HepG2 (cell line): ENCODE data around the gene ERC1. TPM values are rescaled to one million over a fixed set of nuclear protein-coding genes. Genes with fewer than 3 reads are reported as not detected.

ENCODE experiments used
- ATAC-seq: fragments of 200-7000 bp; cut with Tn5 transposase; 3 replicates; pipeline ENCODE4 v1.9.1; 2020; ENCODE audit warnings: mild to moderate bottlenecking, moderate library complexity
- BruUV-seq: library from RNA; stranded (reverse); fragments of 400-500 nt; replicated peaks from 2 replicates; lab custom pipeline; 2021; lab: Mats Ljungman, UMichigan
- CTCF ChIA-PET: fragments of 300-600 bp; formaldehyde crosslinking; extraction: SDS; loops from one replicate; lab custom pipeline; 2021; ENCODE audit warnings: low total read pairs, inconsistent platforms, low intra/inter-chr PET ratio; lab: Yijun Ruan, JAX
- POLR2A ChIA-PET: fragments of 350-600 bp; sonication (Branson Sonifier 250); formaldehyde crosslinking; loops from one replicate; lab custom pipeline; 2020; ENCODE audit warnings: antibody characterized with exemption, inconsistent platforms; lab: Yijun Ruan, JAX
- DNase-seq: peaks from one replicate; pipeline ENCODE4 v3.0.0-alpha.2; 2015; ENCODE audit warnings: low spot score
- FAIRE-seq: peaks from 3 replicates; lab custom pipeline; 2011; peaks lifted over from hg19 to GRCh38; lab: Jason Lieb, UNC
- H2AFZ ChIP-seq: one replicate; pipeline ENCODE4 v1.6.1; 2011; ENCODE audit warnings: low read length, inconsistent platforms
- H3K27ac ChIP-seq: fragments of 300-600 bp; 3 replicates; pipeline ENCODE4 v1.8.0; 2011; ENCODE audit warnings: mixed run types, mild to moderate bottlenecking, mixed read lengths, low read length, inconsistent platforms; ENCODE audit not compliant: insufficient read depth; ENCODE audit errors: extremely low read length
- H3K27me3 ChIP-seq, 2 experiments: fragments of 200-600 bp in 1 of 2; 2 replicates in 1 of 2; 3 replicates in 1 of 2; pipeline versions ENCODE4 v1.6.0 to v1.8.0; 2011; ENCODE audit warnings: low read length in 2 of 2, mild to moderate bottlenecking in 2 of 2, moderate library complexity in 2 of 2, inconsistent platforms in 1 of 2; ENCODE audit not compliant: insufficient read depth in 2 of 2, control insufficient read depth in 1 of 2
- H3K36me3 ChIP-seq, 2 experiments: fragments of 200-600 bp in 1 of 2; replicated peaks in 1 of 2; 2 replicates in 1 of 2; 3 replicates in 1 of 2; pipeline versions ENCODE4 v1.5.1 to v1.8.0; 2011; ENCODE audit warnings: low read length in 2 of 2, inconsistent platforms in 1 of 2; ENCODE audit not compliant: insufficient read depth in 2 of 2, control insufficient read depth in 1 of 2
- H3K4me1 ChIP-seq: 2 replicates; pipeline ENCODE4 v1.5.1; 2012; ENCODE audit warnings: low read length, inconsistent platforms; ENCODE audit not compliant: insufficient read depth
- H3K4me2 ChIP-seq: 2 replicates; pipeline ENCODE4 v1.6.0; 2011; ENCODE audit warnings: low read depth, low read length, inconsistent platforms
- H3K4me3 ChIP-seq, 3 experiments: fragments of 200-600 bp in 1 of 3; sonication (generic), shearing (Covaris generic) in 1 of 3; replicated peaks in 1 of 3; 2 replicates each; pipeline ENCODE4 v1.5.1; 2011 to 2016; ENCODE audit warnings: low read length in 3 of 3, inconsistent platforms in 2 of 3, low read depth in 2 of 3, mild to moderate bottlenecking in 2 of 3, control low read depth in 1 of 3, mixed read lengths in 1 of 3; ENCODE audit not compliant: insufficient read depth in 1 of 3
- H3K79me2 ChIP-seq: one replicate; pipeline ENCODE4 v1.6.1; 2011; ENCODE audit warnings: low read length, inconsistent platforms; ENCODE audit not compliant: insufficient read depth
- H3K9ac ChIP-seq: 2 replicates; pipeline ENCODE4 v1.6.0; 2011; ENCODE audit warnings: mild to moderate bottlenecking, low read depth, low read length, inconsistent platforms; ENCODE audit not compliant: insufficient read depth
- H3K9me3 ChIP-seq: 2 replicates; pipeline ENCODE4 v1.5.1; 2012; ENCODE audit warnings: mild to moderate bottlenecking, low read length
- H4K20me1 ChIP-seq: 2 replicates; pipeline ENCODE4 v1.6.0; 2011; ENCODE audit warnings: inconsistent platforms, mild to moderate bottlenecking, low read length, moderate library complexity; ENCODE audit not compliant: insufficient read depth
- ESRRA ChIP-seq: sonication (generic); formaldehyde crosslinking; IDR thresholded peaks from 2 replicates; pipeline ENCODE4 v1.5.1; 2020; ENCODE audit warnings: mild to moderate bottlenecking, low read depth, missing genetic modification reagents
- ETV6 ChIP-seq: sonication (generic); formaldehyde crosslinking; conservative IDR thresholded peaks from 2 replicates; pipeline ENCODE4 v1.4.0; 2020; ENCODE audit warnings: missing genetic modification reagents
- HMG20B ChIP-seq: conservative IDR thresholded peaks from 2 replicates; pipeline ENCODE4 v1.6.1; 2016; ENCODE audit warnings: missing genetic modification reagents, missing compliant biosample characterization
- JUND ChIP-seq: sonication (generic); formaldehyde crosslinking; IDR thresholded peaks from 2 replicates; pipeline ENCODE4 v1.8.0; 2022; ENCODE audit warnings: mild to moderate bottlenecking, missing genetic modification reagents
- NCOA5 ChIP-seq: sonication (generic); formaldehyde crosslinking; IDR thresholded peaks from 2 replicates; pipeline ENCODE4 v1.4.0; 2020; ENCODE audit warnings: missing genetic modification reagents
- POGZ ChIP-seq: sonication (generic); formaldehyde crosslinking; IDR thresholded peaks from 2 replicates; pipeline ENCODE4 v1.4.0; 2020; ENCODE audit warnings: mild to moderate bottlenecking, missing genetic modification reagents
- PRMT3 ChIP-seq: sonication (generic); formaldehyde crosslinking; IDR thresholded peaks from 2 replicates; pipeline ENCODE4 v1.8.1; 2022; ENCODE audit warnings: low read depth, mild to moderate bottlenecking, moderate library complexity, missing genetic modification reagents, borderline replicate concordance
- PTBP1 ChIP-seq: fragments of 200-400 bp; formaldehyde crosslinking; IDR thresholded peaks from 2 replicates; pipeline ENCODE4 v1.6.1; 2018; ENCODE audit warnings: low read length, low read depth; ENCODE audit not compliant: poor library complexity, severe bottlenecking
- ZNF446 ChIP-seq: sonication (generic); formaldehyde crosslinking; IDR thresholded peaks from 2 replicates; pipeline ENCODE4 v1.5.0; 2020; ENCODE audit warnings: mild to moderate bottlenecking, missing genetic modification reagents
- WGBS: methylation state at CpG from one replicate; pipeline ENCODE4 v1.1.6; 2017; ENCODE audit warnings: low lambda C conversion rate; 5-methylcytosine and 5-hydroxymethylcytosine counted together
- in situ Hi-C: cut with HindIII; loops from 2 replicates; pipeline ENCODE4 v1.10.0; 2017; ENCODE audit warnings: low pct_unique_long_range_greater_than_20kb; ENCODE audit not compliant: extremely low pct_ligation_motif_present
- intact Hi-C: fragments of 100-400 bp; cut with micrococcal nuclease; formaldehyde crosslinking; loops from one replicate; pipeline ENCODE4 v1.10.0; 2022; ENCODE audit not compliant: unreplicated experiment
- polyA plus RNA-seq, 8 experiments: library from polyadenylated mRNA; depleted of rRNA in 3 of 8; stranded (reverse) in 7 of 8; unstranded in 1 of 8; fragments of >200 nt; fragmentation: Illumina TruSeq in 4 of 8; extraction: Trizol in 4 of 8; gene quantifications; 2 replicates each; pipeline versions ENCODE4 v1.2.1 to v1.2.3, GENCODE V29; 2011 to 2016; ENCODE audit warnings: low read depth in 4 of 8, missing spikeins in 1 of 8, mixed read lengths in 1 of 8; ENCODE audit not compliant: insufficient read depth in 1 of 8
- total RNA-seq, 5 experiments: library from RNA; depleted of rRNA; stranded (reverse); fragments of >200 nt; fragmentation: Illumina TruSeq; extraction: Trizol; gene quantifications; 2 replicates each; pipeline ENCODE4 v1.2.3, GENCODE V29; 2016; ENCODE audit warnings: low read depth in 1 of 5
- TF ChIP-seq, protein P1 (sequence below): IDR thresholded peaks from 2 replicates; pipeline ENCODE4 v1.6.1; 2016
- TF ChIP-seq, protein P2 (sequence below): IDR thresholded peaks from 2 replicates; pipeline ENCODE4 v1.6.1; 2016; ENCODE audit warnings: low read depth, missing genetic modification reagents, missing compliant biosample characterization
- TF ChIP-seq, protein P3 (sequence below): sonication (generic); formaldehyde crosslinking; IDR thresholded peaks from 2 replicates; pipeline ENCODE4 v1.9.0; 2022; ENCODE audit warnings: missing genetic modification reagents, mild to moderate bottlenecking, borderline replicate concordance
- TF ChIP-seq, protein P4 (sequence below): sonication (generic); formaldehyde crosslinking; IDR thresholded peaks from 2 replicates; pipeline ENCODE4 v1.4.0; 2020; ENCODE audit warnings: missing genetic modification reagents, borderline replicate concordance

The ERC1 gene
- total and polyA plus RNA-seq, 2 of the 13 experiments (the other 11 are each of a cell fraction or from before 2014, with no cell fraction given) = 6.1 to 12.4 TPM

- no TSS peak for BruUV-seq
- no peaks in the 10 kb centered on the region for H3K9me3 ChIP-seq
- H3K4me2 ChIP-seq = no peak overlapping the region
- no peaks in the 10 kb centered on the region for H4K20me1 ChIP-seq
- ATAC-seq (no peak), FAIRE-seq (no peak), DNase-seq (no peak)
- 95% methylated on average over 8 of the region's 8 CpGs for WGBS
- intact Hi-C loops (no loop called here), in situ Hi-C loops (no loop called here)
- ChIA-PET POLR2A (no interaction called here), CTCF (no interaction called here)
- H3K79me2 ChIP-seq = no peaks in the 10 kb centered on the region
- H3K27ac ChIP-seq = no peak overlapping the region
- H2AFZ ChIP-seq = no peak overlapping the region
- no peaks in the 10 kb centered on the region for H3K27me3 ChIP-seq
- H3K36me3 ChIP-seq = no peaks in the 10 kb centered on the region; a peak in 1 of 5 replicates
- H3K9ac ChIP-seq = no peak overlapping the region
- peaks cover 7% of the 10 kb centered on the region; the same call in 1 of the 2 replicates for H3K4me1 ChIP-seq
- no peak overlapping the region for H3K4me3 ChIP-seq
- TF ChIP-seq NCOA5 (no peak), POGZ (CRISPR knock-in tag) (no peak), PRMT3 (no peak), ESRRA (no peak), HMG20B (no peak), JUND (CRISPR knock-in tag) (no peak), ETV6 (CRISPR knock-in tag) (no peak), PTBP1 (no peak), ZNF446 (CRISPR knock-in tag) (no peak)
- TF ChIP-seq, protein P1, sequence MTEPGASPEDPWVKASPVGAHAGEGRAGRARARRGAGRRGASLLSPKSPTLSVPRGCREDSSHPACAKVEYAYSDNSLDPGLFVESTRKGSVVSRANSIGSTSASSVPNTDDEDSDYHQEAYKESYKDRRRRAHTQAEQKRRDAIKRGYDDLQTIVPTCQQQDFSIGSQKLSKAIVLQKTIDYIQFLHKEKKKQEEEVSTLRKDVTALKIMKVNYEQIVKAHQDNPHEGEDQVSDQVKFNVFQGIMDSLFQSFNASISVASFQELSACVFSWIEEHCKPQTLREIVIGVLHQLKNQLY (CRISPR knock-in tag) = no peak
- TF ChIP-seq, protein P2, sequence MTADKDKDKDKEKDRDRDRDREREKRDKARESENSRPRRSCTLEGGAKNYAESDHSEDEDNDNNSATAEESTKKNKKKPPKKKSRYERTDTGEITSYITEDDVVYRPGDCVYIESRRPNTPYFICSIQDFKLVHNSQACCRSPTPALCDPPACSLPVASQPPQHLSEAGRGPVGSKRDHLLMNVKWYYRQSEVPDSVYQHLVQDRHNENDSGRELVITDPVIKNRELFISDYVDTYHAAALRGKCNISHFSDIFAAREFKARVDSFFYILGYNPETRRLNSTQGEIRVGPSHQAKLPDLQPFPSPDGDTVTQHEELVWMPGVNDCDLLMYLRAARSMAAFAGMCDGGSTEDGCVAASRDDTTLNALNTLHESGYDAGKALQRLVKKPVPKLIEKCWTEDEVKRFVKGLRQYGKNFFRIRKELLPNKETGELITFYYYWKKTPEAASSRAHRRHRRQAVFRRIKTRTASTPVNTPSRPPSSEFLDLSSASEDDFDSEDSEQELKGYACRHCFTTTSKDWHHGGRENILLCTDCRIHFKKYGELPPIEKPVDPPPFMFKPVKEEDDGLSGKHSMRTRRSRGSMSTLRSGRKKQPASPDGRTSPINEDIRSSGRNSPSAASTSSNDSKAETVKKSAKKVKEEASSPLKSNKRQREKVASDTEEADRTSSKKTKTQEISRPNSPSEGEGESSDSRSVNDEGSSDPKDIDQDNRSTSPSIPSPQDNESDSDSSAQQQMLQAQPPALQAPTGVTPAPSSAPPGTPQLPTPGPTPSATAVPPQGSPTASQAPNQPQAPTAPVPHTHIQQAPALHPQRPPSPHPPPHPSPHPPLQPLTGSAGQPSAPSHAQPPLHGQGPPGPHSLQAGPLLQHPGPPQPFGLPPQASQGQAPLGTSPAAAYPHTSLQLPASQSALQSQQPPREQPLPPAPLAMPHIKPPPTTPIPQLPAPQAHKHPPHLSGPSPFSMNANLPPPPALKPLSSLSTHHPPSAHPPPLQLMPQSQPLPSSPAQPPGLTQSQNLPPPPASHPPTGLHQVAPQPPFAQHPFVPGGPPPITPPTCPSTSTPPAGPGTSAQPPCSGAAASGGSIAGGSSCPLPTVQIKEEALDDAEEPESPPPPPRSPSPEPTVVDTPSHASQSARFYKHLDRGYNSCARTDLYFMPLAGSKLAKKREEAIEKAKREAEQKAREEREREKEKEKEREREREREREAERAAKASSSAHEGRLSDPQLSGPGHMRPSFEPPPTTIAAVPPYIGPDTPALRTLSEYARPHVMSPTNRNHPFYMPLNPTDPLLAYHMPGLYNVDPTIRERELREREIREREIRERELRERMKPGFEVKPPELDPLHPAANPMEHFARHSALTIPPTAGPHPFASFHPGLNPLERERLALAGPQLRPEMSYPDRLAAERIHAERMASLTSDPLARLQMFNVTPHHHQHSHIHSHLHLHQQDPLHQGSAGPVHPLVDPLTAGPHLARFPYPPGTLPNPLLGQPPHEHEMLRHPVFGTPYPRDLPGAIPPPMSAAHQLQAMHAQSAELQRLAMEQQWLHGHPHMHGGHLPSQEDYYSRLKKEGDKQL = no peak
- TF ChIP-seq, protein P3, sequence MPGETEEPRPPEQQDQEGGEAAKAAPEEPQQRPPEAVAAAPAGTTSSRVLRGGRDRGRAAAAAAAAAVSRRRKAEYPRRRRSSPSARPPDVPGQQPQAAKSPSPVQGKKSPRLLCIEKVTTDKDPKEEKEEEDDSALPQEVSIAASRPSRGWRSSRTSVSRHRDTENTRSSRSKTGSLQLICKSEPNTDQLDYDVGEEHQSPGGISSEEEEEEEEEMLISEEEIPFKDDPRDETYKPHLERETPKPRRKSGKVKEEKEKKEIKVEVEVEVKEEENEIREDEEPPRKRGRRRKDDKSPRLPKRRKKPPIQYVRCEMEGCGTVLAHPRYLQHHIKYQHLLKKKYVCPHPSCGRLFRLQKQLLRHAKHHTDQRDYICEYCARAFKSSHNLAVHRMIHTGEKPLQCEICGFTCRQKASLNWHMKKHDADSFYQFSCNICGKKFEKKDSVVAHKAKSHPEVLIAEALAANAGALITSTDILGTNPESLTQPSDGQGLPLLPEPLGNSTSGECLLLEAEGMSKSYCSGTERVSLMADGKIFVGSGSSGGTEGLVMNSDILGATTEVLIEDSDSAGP (CRISPR knock-in tag) = no peak
- TF ChIP-seq, protein P4, sequence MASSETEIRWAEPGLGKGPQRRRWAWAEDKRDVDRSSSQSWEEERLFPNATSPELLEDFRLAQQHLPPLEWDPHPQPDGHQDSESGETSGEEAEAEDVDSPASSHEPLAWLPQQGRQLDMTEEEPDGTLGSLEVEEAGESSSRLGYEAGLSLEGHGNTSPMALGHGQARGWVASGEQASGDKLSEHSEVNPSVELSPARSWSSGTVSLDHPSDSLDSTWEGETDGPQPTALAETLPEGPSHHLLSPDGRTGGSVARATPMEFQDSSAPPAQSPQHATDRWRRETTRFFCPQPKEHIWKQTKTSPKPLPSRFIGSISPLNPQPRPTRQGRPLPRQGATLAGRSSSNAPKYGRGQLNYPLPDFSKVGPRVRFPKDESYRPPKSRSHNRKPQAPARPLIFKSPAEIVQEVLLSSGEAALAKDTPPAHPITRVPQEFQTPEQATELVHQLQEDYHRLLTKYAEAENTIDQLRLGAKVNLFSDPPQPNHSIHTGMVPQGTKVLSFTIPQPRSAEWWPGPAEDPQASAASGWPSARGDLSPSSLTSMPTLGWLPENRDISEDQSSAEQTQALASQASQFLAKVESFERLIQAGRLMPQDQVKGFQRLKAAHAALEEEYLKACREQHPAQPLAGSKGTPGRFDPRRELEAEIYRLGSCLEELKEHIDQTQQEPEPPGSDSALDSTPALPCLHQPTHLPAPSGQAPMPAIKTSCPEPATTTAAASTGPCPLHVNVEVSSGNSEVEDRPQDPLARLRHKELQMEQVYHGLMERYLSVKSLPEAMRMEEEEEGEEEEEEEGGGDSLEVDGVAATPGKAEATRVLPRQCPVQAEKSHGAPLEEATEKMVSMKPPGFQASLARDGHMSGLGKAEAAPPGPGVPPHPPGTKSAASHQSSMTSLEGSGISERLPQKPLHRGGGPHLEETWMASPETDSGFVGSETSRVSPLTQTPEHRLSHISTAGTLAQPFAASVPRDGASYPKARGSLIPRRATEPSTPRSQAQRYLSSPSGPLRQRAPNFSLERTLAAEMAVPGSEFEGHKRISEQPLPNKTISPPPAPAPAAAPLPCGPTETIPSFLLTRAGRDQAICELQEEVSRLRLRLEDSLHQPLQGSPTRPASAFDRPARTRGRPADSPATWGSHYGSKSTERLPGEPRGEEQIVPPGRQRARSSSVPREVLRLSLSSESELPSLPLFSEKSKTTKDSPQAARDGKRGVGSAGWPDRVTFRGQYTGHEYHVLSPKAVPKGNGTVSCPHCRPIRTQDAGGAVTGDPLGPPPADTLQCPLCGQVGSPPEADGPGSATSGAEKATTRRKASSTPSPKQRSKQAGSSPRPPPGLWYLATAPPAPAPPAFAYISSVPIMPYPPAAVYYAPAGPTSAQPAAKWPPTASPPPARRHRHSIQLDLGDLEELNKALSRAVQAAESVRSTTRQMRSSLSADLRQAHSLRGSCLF (CRISPR knock-in tag) = no peak
Observed at GRCh38 chr12:1309613-1310012, 318.6 kb downstream of the ERC1 start.
